H9 (cell line): ENCODE data around the gene BLOC1S1. TPM values are rescaled to one million over a fixed set of nuclear protein-coding genes. Genes with fewer than 3 reads are reported as not detected.
A peak's percentile ranks its signal among the peaks of the same experiment; 100 is the strongest.

ENCODE experiments used
- DNase-seq: peaks from one replicate; pipeline ENCODE4 v3.0.0-alpha.2; 2017
- H2AFZ ChIP-seq: one replicate; pipeline ENCODE4 v1.6.1; 2013; ENCODE audit warnings: mild to moderate bottlenecking, low read length, control low read depth, moderate library complexity
- H2AK5ac ChIP-seq: 2 replicates; pipeline ENCODE4 v1.6.1; 2013; ENCODE audit warnings: low read length, control low read depth, mixed read lengths; ENCODE audit not compliant: insufficient read length
- H2BK120ac ChIP-seq: one replicate; pipeline ENCODE4 v1.6.1; 2013; ENCODE audit warnings: low read depth, mild to moderate bottlenecking, low read length, control low read depth, inconsistent platforms; ENCODE audit not compliant: poor library complexity, severe bottlenecking
- H2BK12ac ChIP-seq: 2 replicates; pipeline ENCODE4 v1.6.1; 2013; ENCODE audit warnings: low read length, control low read depth, mixed read lengths, low read depth; ENCODE audit not compliant: insufficient read length
- H2BK15ac ChIP-seq: 2 replicates; pipeline ENCODE4 v1.6.1; 2013; ENCODE audit warnings: low read depth, low read length, control low read depth
- H2BK20ac ChIP-seq: one replicate; pipeline ENCODE4 v1.6.1; 2013; ENCODE audit warnings: low read depth, mild to moderate bottlenecking, low read length, control low read depth, inconsistent platforms; ENCODE audit not compliant: poor library complexity, severe bottlenecking
- H2BK5ac ChIP-seq: 2 replicates; pipeline ENCODE4 v1.6.1; 2013; ENCODE audit warnings: low read length, control low read depth, mixed read lengths; ENCODE audit not compliant: insufficient read length
- H3K14ac ChIP-seq: 2 replicates; pipeline ENCODE4 v1.6.1; 2013; ENCODE audit warnings: low read length, control low read depth; ENCODE audit not compliant: insufficient read depth
- H3K18ac ChIP-seq: 2 replicates; pipeline ENCODE4 v1.6.1; 2013; ENCODE audit warnings: low read depth, mild to moderate bottlenecking, mixed read lengths, low read length, control low read depth; ENCODE audit not compliant: insufficient read length
- H3K23ac ChIP-seq: 2 replicates; pipeline ENCODE4 v1.6.1; 2013; ENCODE audit warnings: low read length, control low read depth, mixed read lengths, low read depth; ENCODE audit not compliant: insufficient read length
- H3K23me2 ChIP-seq: 2 replicates; pipeline ENCODE4 v1.6.1; 2013; ENCODE audit warnings: low read depth, mild to moderate bottlenecking, mixed read lengths, low read length, control low read depth; ENCODE audit not compliant: insufficient read length, poor library complexity, severe bottlenecking
- H3K27ac ChIP-seq: 2 replicates; pipeline ENCODE4 v1.5.1; 2013; ENCODE audit warnings: low read length, control low read depth, mixed read lengths, low read depth; ENCODE audit not compliant: insufficient read length
- H3K27me3 ChIP-seq: 2 replicates; pipeline ENCODE4 v1.6.1; 2013; ENCODE audit warnings: low read length, control low read depth, inconsistent platforms; ENCODE audit not compliant: insufficient read depth
- H3K4ac ChIP-seq: 2 replicates; pipeline ENCODE4 v1.6.1; 2013; ENCODE audit warnings: low read depth, mild to moderate bottlenecking, control low read depth, inconsistent platforms, low read length, moderate library complexity
- H3K4me1 ChIP-seq: 2 replicates; pipeline ENCODE4 v1.6.1; 2013; ENCODE audit warnings: low read length, control low read depth, inconsistent platforms; ENCODE audit not compliant: insufficient read depth
- H3K4me2 ChIP-seq: 2 replicates; pipeline ENCODE4 v1.6.1; 2013; ENCODE audit warnings: low read length, control low read depth, mixed read lengths; ENCODE audit not compliant: insufficient read length, insufficient read depth
- H3K56ac ChIP-seq: 2 replicates; pipeline ENCODE4 v1.6.1; 2013; ENCODE audit warnings: low read depth, mild to moderate bottlenecking, mixed read lengths, low read length, control low read depth; ENCODE audit not compliant: insufficient read length
- H3K79me1 ChIP-seq: 2 replicates; pipeline ENCODE4 v1.6.1; 2013; ENCODE audit warnings: low read depth, mild to moderate bottlenecking, moderate library complexity, low read length, control low read depth, inconsistent platforms; ENCODE audit not compliant: insufficient read depth, poor library complexity, severe bottlenecking
- H3K79me2 ChIP-seq: 2 replicates; pipeline ENCODE4 v1.6.1; 2013; ENCODE audit warnings: low read length, control low read depth, inconsistent platforms; ENCODE audit not compliant: insufficient read depth
- H3K9ac ChIP-seq: 2 replicates; pipeline ENCODE4 v1.6.1; 2013; ENCODE audit warnings: low read length, control low read depth, mixed read lengths; ENCODE audit not compliant: insufficient read length; ENCODE audit errors: extremely low read depth
- H3K9me3 ChIP-seq: one replicate; pipeline ENCODE4 v1.6.1; 2013; ENCODE audit warnings: low read depth, low read length, inconsistent platforms; ENCODE audit not compliant: control insufficient read depth
- H3T11ph ChIP-seq: one replicate; pipeline ENCODE4 v1.6.1; 2013; ENCODE audit warnings: mild to moderate bottlenecking, low read length, control low read depth, inconsistent platforms
- H4K20me1 ChIP-seq: one replicate; pipeline ENCODE4 v1.6.1; 2013; ENCODE audit not compliant: control insufficient read depth, insufficient read length, insufficient read depth
- H4K5ac ChIP-seq: 2 replicates; pipeline ENCODE4 v1.6.1; 2013; ENCODE audit warnings: low read depth, mild to moderate bottlenecking, mixed read lengths, low read length, control low read depth; ENCODE audit not compliant: insufficient read length
- H4K8ac ChIP-seq: replicated peaks from 2 replicates; pipeline ENCODE4 v1.6.1; 2013; ENCODE audit warnings: low read length, control low read depth, mixed read lengths, low read depth; ENCODE audit not compliant: insufficient read length
- H4K91ac ChIP-seq: 2 replicates; pipeline ENCODE4 v1.6.1; 2013; ENCODE audit warnings: low read depth, mild to moderate bottlenecking, moderate library complexity, mixed read lengths, low read length, control low read depth; ENCODE audit not compliant: insufficient read length
- H3K27ac Mint-ChIP-seq, 3 experiments: 2 replicates in 2 of 3; 3 replicates in 1 of 3; pipeline ENCODE4 v1.8.0; 2020 to 2021; ENCODE audit warnings: mixed read lengths in 3 of 3, mild to moderate bottlenecking in 1 of 3, moderate library complexity in 1 of 3
- H3K27me3 Mint-ChIP-seq: 2 replicates; pipeline ENCODE4 v1.8.0; 2021; ENCODE audit warnings: low read depth, mild to moderate bottlenecking, moderate library complexity, mixed read lengths
- H3K36me3 Mint-ChIP-seq, 3 experiments: 2 replicates in 2 of 3; 3 replicates in 1 of 3; pipeline ENCODE4 v1.8.0; 2020 to 2021; ENCODE audit warnings: low read depth in 3 of 3, mixed read lengths in 3 of 3; ENCODE audit not compliant: insufficient read depth in 1 of 3
- H3K4me1 Mint-ChIP-seq, 2 experiments: 2 replicates each; pipeline ENCODE4 v1.8.0; 2020; ENCODE audit warnings: mixed read lengths in 2 of 2
- H3K4me3 Mint-ChIP-seq, 2 experiments: 2 replicates in 1 of 2; 3 replicates in 1 of 2; pipeline ENCODE4 v1.8.0; 2020 to 2021; ENCODE audit warnings: mild to moderate bottlenecking in 2 of 2, mixed read lengths in 2 of 2, moderate library complexity in 1 of 2
- H3K9me3 Mint-ChIP-seq, 2 experiments: 2 replicates in 1 of 2; 3 replicates in 1 of 2; pipeline ENCODE4 v1.8.0; 2020; ENCODE audit warnings: mild to moderate bottlenecking in 2 of 2, mixed read lengths in 2 of 2, moderate library complexity in 1 of 2
- total RNA-seq: library from RNA; stranded (reverse); gene quantifications from 2 replicates; pipeline ENCODE4 v1.2.1, GENCODE V29; 2021
- TF ChIP-seq, protein P1 (sequence below): fragments of 200-600 bp; sonication (generic); conservative IDR thresholded peaks from 3 replicates; pipeline ENCODE4 v1.8.0; 2021; ENCODE audit warnings: antibody characterized with exemption, mild to moderate bottlenecking

Gene BLOC1S1
- total RNA-seq, 1 experiment from 2014 or later = 108 TPM

DNA sequence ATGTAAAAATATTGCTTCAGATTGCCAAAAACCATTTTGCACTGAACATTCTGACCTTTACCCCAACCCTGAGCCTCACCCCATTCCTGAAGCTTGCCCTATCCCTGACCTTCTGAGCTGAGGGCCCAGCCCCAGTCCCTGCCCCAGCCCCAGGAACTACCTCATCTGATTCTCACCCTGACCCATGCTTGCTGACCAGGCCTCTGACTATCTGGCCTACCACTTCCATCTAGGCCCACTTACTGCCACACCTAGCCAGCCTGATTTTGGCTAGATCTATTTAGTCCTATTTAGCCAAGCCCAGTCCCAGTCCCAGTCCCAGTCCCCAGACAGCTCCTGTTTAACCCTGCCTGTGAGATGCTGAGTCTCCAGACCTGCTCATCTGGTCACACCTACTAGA lies 45.6 kb upstream of the BLOC1S1 start:
- Histone ChIP-seq H3K14ac (no peak overlapping the region), H2BK120ac (no peak overlapping the region), H3K18ac (no peak overlapping the region), H3K9me3 (no peaks in the 10 kb centered on the region), H2BK5ac (no peak overlapping the region), H3K4ac (no peak overlapping the region), H3K9ac (no peak overlapping the region), H3T11ph (no peak overlapping the region), H3K4me1 (no peaks in the 10 kb centered on the region), H4K5ac (no peak overlapping the region), H3K27me3 (no peaks in the 10 kb centered on the region), H4K91ac (no peak overlapping the region), H3K79me1 (no peaks in the 10 kb centered on the region), H3K27ac (no peak overlapping the region), H2BK20ac (no peak overlapping the region), H3K56ac (no peak overlapping the region), H2AFZ (no peak overlapping the region), H2BK15ac (no peak overlapping the region), H4K20me1 (no peaks in the 10 kb centered on the region), H3K4me2 (no peak overlapping the region), H3K79me2 (no peaks in the 10 kb centered on the region), H2AK5ac (no peak overlapping the region), H3K23ac (no peak overlapping the region), H4K8ac (no peak overlapping the region), H2BK12ac (no peak overlapping the region), H3K23me2 (no peaks in the 10 kb centered on the region)
- Mint-ChIP-seq H3K36me3 (no peaks in the 10 kb centered on the region; a peak in 1 of 7 replicates), H3K4me3 (no peak overlapping the region), H3K9me3 (no peaks in the 10 kb centered on the region), H3K27ac (peak overlapping the region in 1 of 3 experiments; percentile 88; a peak in 1 of 7 replicates), H3K4me1 (peaks cover 0 to 3% of the 10 kb centered on the region in 2 experiments; a peak in 1 of 4 replicates), H3K27me3 (peaks cover 9% of the 10 kb centered on the region)
- TF ChIP-seq, protein P1, sequence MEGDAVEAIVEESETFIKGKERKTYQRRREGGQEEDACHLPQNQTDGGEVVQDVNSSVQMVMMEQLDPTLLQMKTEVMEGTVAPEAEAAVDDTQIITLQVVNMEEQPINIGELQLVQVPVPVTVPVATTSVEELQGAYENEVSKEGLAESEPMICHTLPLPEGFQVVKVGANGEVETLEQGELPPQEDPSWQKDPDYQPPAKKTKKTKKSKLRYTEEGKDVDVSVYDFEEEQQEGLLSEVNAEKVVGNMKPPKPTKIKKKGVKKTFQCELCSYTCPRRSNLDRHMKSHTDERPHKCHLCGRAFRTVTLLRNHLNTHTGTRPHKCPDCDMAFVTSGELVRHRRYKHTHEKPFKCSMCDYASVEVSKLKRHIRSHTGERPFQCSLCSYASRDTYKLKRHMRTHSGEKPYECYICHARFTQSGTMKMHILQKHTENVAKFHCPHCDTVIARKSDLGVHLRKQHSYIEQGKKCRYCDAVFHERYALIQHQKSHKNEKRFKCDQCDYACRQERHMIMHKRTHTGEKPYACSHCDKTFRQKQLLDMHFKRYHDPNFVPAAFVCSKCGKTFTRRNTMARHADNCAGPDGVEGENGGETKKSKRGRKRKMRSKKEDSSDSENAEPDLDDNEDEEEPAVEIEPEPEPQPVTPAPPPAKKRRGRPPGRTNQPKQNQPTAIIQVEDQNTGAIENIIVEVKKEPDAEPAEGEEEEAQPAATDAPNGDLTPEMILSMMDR = no peak
- peak; percentile 22 for DNase-seq
